Placental epithelial cell (primary cell): Measurements from ENCODE around the gene TNFRSF4. TPM values are rescaled to one million over a fixed set of nuclear protein-coding genes. Genes with fewer than 3 reads are reported as not detected.
A peak's percentile ranks its signal among the peaks of the same experiment; 100 is the strongest.

Experiments
- small RNA-seq: library from RNA; depleted of rRNA; stranded (forward); fragments of <200 nt; gene quantifications from one replicate; pipeline ENCODE3, GENCODE V24; 2012
- total RNA-seq: library from RNA; depleted of rRNA; stranded (reverse); fragments of >200 nt; gene quantifications from 2 replicates; pipeline ENCODE4 v1.2.3, GENCODE V29; 2012

TNFRSF4 gene
- not detected in 2 replicates for total RNA-seq

DNA sequence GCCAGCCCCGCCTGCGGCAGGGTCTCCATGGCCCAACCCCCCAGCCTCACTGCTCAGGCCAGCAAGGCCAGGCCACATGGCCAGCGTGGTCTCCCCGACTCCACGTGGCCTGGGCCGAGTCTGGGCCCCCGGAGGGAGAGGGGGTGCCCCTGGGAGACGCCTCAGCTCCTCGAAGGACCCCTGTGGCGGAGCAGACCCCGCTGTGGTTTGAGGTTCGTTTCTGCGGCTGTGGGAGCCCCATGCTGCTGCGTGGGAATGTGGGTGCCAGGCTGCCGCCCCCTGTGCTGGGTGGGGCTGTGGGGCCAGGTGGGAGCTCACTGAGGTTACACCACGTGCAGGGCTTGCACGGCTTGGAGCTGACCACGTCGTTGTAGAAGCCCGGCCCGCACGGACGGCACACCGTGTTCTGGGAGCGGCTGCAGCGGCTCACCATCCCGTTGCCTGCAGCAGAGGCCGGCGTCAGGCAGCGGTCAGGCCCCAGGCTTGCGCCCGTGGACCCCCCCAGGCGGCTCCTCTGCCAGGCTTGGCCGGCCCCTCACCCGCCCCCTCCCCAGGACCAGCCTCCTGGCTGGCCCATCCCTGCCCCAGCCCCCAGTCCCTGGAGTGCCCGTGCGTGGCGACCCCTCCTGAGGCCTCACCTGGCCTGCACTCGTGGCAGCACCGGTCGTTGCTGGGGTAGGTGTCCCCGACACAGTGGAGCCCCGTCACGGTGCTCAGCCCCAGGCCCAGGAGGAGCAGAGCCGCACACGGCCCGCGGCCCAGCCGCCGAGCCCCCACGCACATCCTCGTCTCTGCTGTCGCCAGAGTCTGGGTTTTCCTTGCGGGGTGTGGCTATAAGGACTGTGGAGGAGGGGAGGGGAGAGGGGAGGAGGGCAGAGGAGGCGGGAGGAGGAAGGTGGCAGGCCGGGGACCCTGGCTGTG is at the start of gene TNFRSF4:
TSS of gene TNFRSF4 (minus strand) at position 809 of the 921 bp plus-strand sequence. CDS start at position 783, 26 bp downstream.

GRCh38 chr1:1246577-1247340 is 32.8 kb upstream of the TNFRSF4 start, which contains the start of gene C1QTNF12:
Gene C1QTNF12 (minus strand): TSS chr1:1246722. CDS start chr1:1246690, 32 bp downstream.

GRCh38 chr1:1232208-1232795 is 18.3 kb upstream of the TNFRSF4 start, which contains the start of gene B3GALT6:
Gene B3GALT6 (plus strand): TSS chr1:1232237. CDS start chr1:1232279, 42 bp downstream.

DNA sequence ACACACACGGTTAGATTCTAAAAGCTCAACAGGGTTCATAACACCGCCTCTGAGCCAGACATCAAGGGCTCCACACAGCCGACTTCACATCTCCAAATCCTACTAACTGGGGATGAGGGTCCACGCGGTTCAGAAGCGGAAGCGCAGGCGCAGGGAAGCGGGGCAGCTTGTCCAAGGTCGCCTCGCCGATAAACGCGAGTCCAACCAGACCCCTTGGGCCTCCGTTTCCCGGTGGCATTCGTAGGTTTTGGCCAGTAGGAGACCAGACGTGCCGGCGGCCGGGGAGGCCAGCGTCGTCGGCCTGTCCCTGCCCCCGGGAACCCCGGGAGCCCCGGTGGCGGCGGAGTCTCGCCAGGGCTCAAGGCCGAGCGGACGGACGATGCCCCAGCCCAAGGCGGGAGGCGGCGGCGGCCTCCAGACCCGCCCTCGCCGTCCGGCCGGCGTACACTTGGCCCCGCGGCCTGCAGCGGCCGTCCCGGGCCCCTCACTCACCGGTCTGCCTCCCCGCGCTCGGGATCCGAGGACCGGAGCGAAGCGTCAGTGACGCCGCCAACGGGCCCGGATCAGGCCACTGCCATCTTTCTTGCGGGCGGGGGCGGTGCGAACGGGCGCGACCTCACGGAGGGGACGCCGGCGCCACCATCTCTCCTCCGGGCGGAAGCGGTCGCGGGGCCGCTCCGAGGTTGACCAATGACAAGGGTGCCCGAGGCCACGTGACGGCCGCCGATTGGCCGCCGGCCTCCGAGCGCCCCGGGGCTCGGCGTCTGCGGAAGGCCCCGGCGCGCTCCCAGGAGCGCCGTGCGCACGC is 17.7 kb upstream of the TNFRSF4 start, which contains the start of gene SDF4:
TSS of gene SDF4 (minus strand) at position 602 of the 808 bp plus-strand sequence. CDS start 3,229 bp downstream, outside the sequence.

GRCh38 chr1:1206376-1206965 is 7.5 kb downstream of the TNFRSF4 start, which contains the start of gene TNFRSF18:
Gene TNFRSF18 (minus strand): TSS chr1:1206592. CDS start chr1:1206571, 21 bp downstream.

GRCh38 chr1:1173793-1174415 is 40.0 kb downstream of the TNFRSF4 start, which contains the start of gene TTLL10:
Gene TTLL10 (plus strand): TSS chr1:1173880. CDS start chr1:1179216, 5,336 bp downstream.

Small RNAs within 50 kb of the gene (small RNA-seq; reads per million reads assigned to genes)
- gene MIR200A, result 16.5 reads per million, percentile 96 among the genes with 10 or more reads in this experiment
- gene MIR200B, result 46.4 reads per million, percentile 98 among the genes with 10 or more reads in this experiment
- 4.8 reads per million, percentile 91 among the genes with 10 or more reads in this experiment for gene MIR429

Other genes with a start within 250 kb of the TNFRSF4 start
- 4.3 and 5.4 TPM in 2 replicates for gene PLEKHN1, start 247.7 kb downstream of the TNFRSF4 start, total RNA-seq
- 0.39 TPM in 1 of 2 replicates, not detected in the other for gene PERM1, start 232.1 kb downstream of the TNFRSF4 start, total RNA-seq
- 3.9 and 8.8 TPM in 2 replicates for gene HES4, start 214.1 kb downstream of the TNFRSF4 start, total RNA-seq
- 14.5 and 42.5 TPM in 2 replicates for gene ISG15, start 200.7 kb downstream of the TNFRSF4 start, total RNA-seq
- gene AGRN, start 194.0 kb downstream of the TNFRSF4 start, total RNA-seq, result 149 and 219 TPM in 2 replicates
- gene RNF223, start 139.8 kb downstream of the TNFRSF4 start, total RNA-seq, result 2.3 TPM in 1 of 2 replicates, not detected in the other
- gene C1orf159, start 98.1 kb downstream of the TNFRSF4 start, total RNA-seq, result 11.8 and 16.3 TPM in 2 replicates
- gene TTLL10, start 40.3 kb downstream of the TNFRSF4 start, total RNA-seq, result not detected in 2 replicates
- gene TNFRSF18, start 7.6 kb downstream of the TNFRSF4 start, total RNA-seq, result not detected in 2 replicates
- 117 and 120 TPM in 2 replicates for gene SDF4, start 17.8 kb upstream of the TNFRSF4 start, total RNA-seq
- gene B3GALT6, start 18.1 kb upstream of the TNFRSF4 start, total RNA-seq, result 21.4 and 25.5 TPM in 2 replicates
- gene C1QTNF12, start 32.6 kb upstream of the TNFRSF4 start, total RNA-seq, result 0.79 and 1.7 TPM in 2 replicates
- gene UBE2J2, start 59.7 kb upstream of the TNFRSF4 start, total RNA-seq, result 35.6 and 36.9 TPM in 2 replicates
- 0.79 and 1.8 TPM in 2 replicates for gene SCNN1D, start 66.3 kb upstream of the TNFRSF4 start, total RNA-seq
- 75.7 and 101 TPM in 2 replicates for gene ACAP3, start 93.8 kb upstream of the TNFRSF4 start, total RNA-seq
- 42.4 and 62.1 TPM in 2 replicates for gene PUSL1, start 94.4 kb upstream of the TNFRSF4 start, total RNA-seq
- gene INTS11, start 110.5 kb upstream of the TNFRSF4 start, total RNA-seq, result 79.4 and 79.7 TPM in 2 replicates
- gene CPTP, start 110.6 kb upstream of the TNFRSF4 start, total RNA-seq, result 23.2 and 28.3 TPM in 2 replicates
- 0.11 and 0.39 TPM in 2 replicates for gene TAS1R3, start 117.1 kb upstream of the TNFRSF4 start, total RNA-seq
- gene DVL1, start 135.3 kb upstream of the TNFRSF4 start, total RNA-seq, result 111 and 118 TPM in 2 replicates
- gene MXRA8, start 144.4 kb upstream of the TNFRSF4 start, total RNA-seq, result 461 and 718 TPM in 2 replicates
- 75.4 and 118 TPM in 2 replicates for gene AURKAIP1, start 161.1 kb upstream of the TNFRSF4 start, total RNA-seq
- gene CCNL2, start 185.2 kb upstream of the TNFRSF4 start, total RNA-seq, result 102 and 177 TPM in 2 replicates
- 69.1 and 77.3 TPM in 2 replicates for gene MRPL20, start 193.1 kb upstream of the TNFRSF4 start, total RNA-seq
- gene ANKRD65, start 207.1 kb upstream of the TNFRSF4 start, total RNA-seq, result 1.6 and 2.7 TPM in 2 replicates
- gene VWA1, start 221.5 kb upstream of the TNFRSF4 start, total RNA-seq, result 46.0 and 64.8 TPM in 2 replicates
- 3.5 TPM in 2 replicates for gene ATAD3C, start 235.5 kb upstream of the TNFRSF4 start, total RNA-seq